Right cardiac atrium (tissue), 5 donors: Measurements from ENCODE around the gene CDC42EP1. TPM values are rescaled to one million over a fixed set of nuclear protein-coding genes. Genes with fewer than 3 reads are reported as not detected.
A peak's percentile ranks its signal among the peaks of the same experiment; 100 is the strongest.
"Not testable (repeated sequence)": the region's sequence is repeated elsewhere in the genome, so short reads cannot be mapped to it uniquely, and the experiment has no call there.

Source experiments
- ATAC-seq, 2 donors: fragments of 200-7000 bp; cut with Tn5 transposase; one replicate each; pipeline versions ENCODE4 v1.8.0 to v1.9.1; 2020; ENCODE audit warnings: moderate library complexity in 2 of 2, mild to moderate bottlenecking in 1 of 2
- DNase-seq, 3 donors: peaks; one replicate each; pipeline ENCODE4 v3.0.0-alpha.2; 2020
- H3K27ac ChIP-seq: one replicate; pipeline ENCODE4 v1.5.1; 2013; ENCODE audit warnings: mild to moderate bottlenecking, low read length, control low read depth, moderate library complexity
- H3K27me3 ChIP-seq: one replicate; pipeline ENCODE4 v1.6.1; 2013; ENCODE audit not compliant: control insufficient read depth, insufficient read depth
- H3K4me1 ChIP-seq: one replicate; pipeline ENCODE4 v1.6.1; 2013; ENCODE audit warnings: low read length; ENCODE audit not compliant: control insufficient read depth, insufficient read depth
- H3K4me3 ChIP-seq: one replicate; pipeline ENCODE4 v1.5.1; 2013; ENCODE audit warnings: low read length, control low read depth
- H3K9me3 ChIP-seq: one replicate; pipeline ENCODE4 v1.6.1; 2013; ENCODE audit warnings: low read length; ENCODE audit not compliant: control insufficient read depth
- WGBS: extraction: QIAGEN DNeasy Blood & Tissue Kit; methylation state at CpG from one replicate; pipeline ENCODE4 v1.1.7; 2013; 5-methylcytosine and 5-hydroxymethylcytosine counted together
- intact Hi-C, 4 donors: fragments of 100-400 bp; cut with DNase I; formaldehyde crosslinking; loops; one replicate each; pipeline versions ENCODE4 v1.11.0 to v1.14.0; 2022 to 2023
- polyA plus RNA-seq: library from polyadenylated mRNA; stranded (reverse); fragments of 200-250 nt; gene quantifications from one replicate; pipeline ENCODE4 v1.2.3, GENCODE V29; 2013
- total RNA-seq, 4 donors: library from RNA; stranded (reverse); fragmentation: NEBNext Ultra II Directional; extraction: Animal tissue kit (Norgen Biotek cat#: 25700); gene quantifications; one replicate each; pipeline ENCODE4 v1.2.1, GENCODE V29; 2021
- donor health status: healthy with polysubstance abuse.
- donor health status: DM: no; HTN: yes; CAD: no.
- donor health status: DM: no; HTN: no; CAD: no.
- donor health status: DM: no; HTN: yes; CAD: no; lungs with severe emphysema.
- donor health status: DM: yes; HTN: yes; CAD: no.

The CDC42EP1 gene
- total and polyA plus RNA-seq, 5 donors = 19.7 to 31.3 (median 20.7) TPM

DNA sequence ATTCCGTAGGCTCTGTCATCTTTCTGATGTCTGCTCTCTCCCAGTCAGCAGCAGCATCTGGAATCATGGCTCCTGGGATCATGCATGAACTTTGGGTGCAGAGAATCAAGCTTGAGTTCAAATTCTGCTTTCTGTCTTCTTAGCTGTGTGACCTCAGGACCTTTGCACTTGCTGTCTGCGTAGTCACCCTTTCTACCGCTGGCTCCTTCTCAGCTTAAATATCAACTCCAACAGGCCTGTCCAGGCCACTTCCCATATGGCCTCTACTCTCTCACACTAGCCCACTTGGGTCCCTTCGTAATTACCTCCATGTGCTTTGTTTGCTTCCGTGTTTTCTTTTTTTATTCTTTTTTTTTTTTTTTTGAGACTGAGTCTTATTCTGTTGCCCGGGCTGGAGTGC is 43.8 kb downstream of the CDC42EP1 start:
- Histone ChIP-seq H3K27me3 (no peaks in the 10 kb centered on the region), H3K4me1 (no peaks in the 10 kb centered on the region), H3K27ac (no peak overlapping the region), H3K9me3 (no peaks in the 10 kb centered on the region), H3K4me3 (no peak overlapping the region)
- WGBS = 91% methylated on average over 6 of the region's 6 CpGs
- ATAC-seq (no peak), DNase-seq (no peak)
- intact Hi-C loops = no loop called here

DNA sequence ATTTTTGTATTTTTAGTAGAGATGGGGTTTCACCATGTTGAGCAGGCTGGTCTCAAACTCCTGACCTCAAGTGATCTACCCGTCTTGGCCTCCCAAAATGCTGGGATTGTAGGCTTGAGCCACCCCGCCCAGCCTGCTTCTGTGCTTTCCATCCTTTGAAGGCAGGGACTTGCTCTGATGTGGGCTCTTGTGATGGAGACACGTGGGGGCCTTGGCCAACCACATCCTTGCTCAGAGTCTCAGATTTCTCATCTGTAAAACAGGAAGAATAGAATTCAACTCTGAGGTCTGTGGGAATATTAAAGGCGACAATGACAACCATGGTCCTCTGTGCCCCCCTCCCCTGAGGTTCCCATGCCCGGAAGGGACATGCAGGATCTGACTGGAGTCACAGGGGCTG is 44.6 kb downstream of the CDC42EP1 start:
- ATAC-seq = no peak
- H3K4me1 ChIP-seq = peaks cover 3% of the 10 kb centered on the region
- H3K27ac ChIP-seq = no peak overlapping the region
- no peaks in the 10 kb centered on the region for H3K27me3 ChIP-seq
- no peak overlapping the region for H3K4me3 ChIP-seq
- DNase-seq = no peak
- H3K9me3 ChIP-seq = no peaks in the 10 kb centered on the region
- WGBS = 61% methylated on average over 5 of the region's 5 CpGs
- intact Hi-C loops = no loop called here

DNA sequence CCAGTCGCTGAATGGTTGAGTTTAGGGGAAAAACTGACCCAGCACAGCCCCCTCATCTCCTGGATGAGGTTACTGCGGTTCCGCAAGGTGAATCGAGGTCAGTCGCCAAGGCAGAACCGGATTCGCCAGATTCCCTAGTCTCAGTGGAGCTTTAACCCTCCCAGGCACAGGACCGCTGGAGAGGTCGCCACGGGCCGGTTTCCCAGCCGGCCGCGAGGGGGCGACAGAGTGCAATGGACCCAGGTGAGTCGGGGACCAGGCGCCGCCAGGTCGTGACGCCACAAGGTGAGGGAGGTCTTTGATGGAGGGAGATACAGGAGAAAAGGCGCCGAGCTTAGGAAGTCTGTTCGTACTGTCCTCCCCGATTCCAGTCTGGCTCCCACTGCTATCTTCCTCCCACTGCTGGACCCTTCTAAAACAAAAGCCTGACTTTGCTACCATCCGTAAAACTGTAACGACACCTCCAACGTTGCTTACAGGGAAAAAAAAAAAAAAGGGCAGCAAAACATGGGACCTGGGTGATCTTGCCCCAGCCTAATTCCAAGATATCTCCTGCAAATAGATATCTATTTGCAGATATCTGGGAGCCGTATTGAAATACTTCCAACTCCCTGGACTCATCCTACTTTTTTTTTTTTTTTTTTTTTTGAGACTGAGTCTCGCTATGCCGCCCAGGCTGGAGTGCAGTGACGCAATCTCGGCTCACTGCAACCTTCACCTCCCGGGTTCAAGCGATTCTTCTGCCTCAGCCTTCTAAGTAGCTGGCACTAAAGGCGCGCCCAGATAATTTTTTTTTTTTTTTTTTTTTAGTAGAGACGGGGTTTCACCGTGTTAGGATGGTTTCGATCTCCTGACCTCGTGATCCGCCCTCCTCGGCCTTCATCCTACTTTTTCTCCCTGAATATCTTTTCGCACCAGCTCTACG is 47.0 kb downstream of the CDC42EP1 start:
- Histone ChIP-seq H3K4me1 (peaks cover 4% of the 10 kb centered on the region), H3K4me3 (peak overlapping the region; percentile 90), H3K27me3 (no peaks in the 10 kb centered on the region), H3K27ac (no peak overlapping the region), H3K9me3 (no peaks in the 10 kb centered on the region)
- WGBS = 3% methylated on average over 44 of the region's 44 CpGs
- intact Hi-C loops = no loop called here
- DNase-seq (peak; percentile 73 to 92 (median 90)), ATAC-seq (peak; percentile 9 to 10)

- intact Hi-C loops = no loop called here
- WGBS = 2% methylated on average over 17 of the region's 17 CpGs
These were observed 47.7 kb downstream of the CDC42EP1 start for GRCh38 chr22:37607935-37608476.

DNA sequence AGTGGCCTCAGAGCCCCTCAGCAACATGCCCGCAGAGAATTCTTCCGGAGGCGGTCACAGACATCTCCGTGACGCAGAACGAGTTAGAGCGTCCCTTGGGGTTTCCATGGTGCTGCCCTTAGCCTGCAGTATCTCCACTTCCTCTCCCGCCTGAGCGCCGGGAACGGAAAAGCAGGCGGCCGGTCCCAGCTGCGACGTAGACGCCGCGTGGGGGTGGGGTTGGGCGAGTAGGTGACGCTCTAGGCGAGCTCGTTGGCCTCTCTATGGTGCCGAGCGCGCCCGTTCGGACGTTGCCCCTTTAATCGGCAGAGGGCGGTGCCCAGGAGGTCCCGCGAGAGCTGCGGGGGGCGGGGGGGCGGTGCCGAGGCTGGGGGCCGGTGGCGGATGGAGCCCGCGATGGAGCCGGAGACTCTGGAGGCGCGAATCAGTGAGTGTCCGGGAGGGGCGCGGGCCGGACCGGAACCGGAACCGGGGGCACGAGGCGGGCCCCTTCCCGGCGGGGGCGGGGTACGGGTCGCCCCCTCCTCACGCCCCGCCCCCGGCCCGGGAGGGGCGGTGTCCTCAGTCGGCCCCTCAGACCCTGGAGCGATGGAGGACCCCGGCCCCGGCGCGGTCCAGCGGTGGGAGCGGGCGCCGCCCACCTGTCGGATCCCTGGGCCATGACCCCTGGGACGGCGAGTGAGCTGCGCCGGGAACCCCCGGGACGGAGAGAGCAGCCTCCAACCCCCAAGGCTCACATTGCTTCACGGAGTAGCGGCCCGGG is 48.4 kb downstream of the CDC42EP1 start, which contains the start of gene GGA1:
TSS of gene GGA1 (plus strand) at position 358 of the 763 bp plus-strand sequence. CDS start at position 385, 27 bp downstream.
- peak within 1 kb of the TSS; percentile 95 for H3K27ac ChIP-seq
- under 1% methylated on average over 82 of the region's 82 CpGs for WGBS
- H3K4me1 ChIP-seq = peaks cover 4% of the 10 kb centered on the region
- no peaks in the 10 kb centered on the region for H3K27me3 ChIP-seq
- no peaks in the 10 kb centered on the region for H3K9me3 ChIP-seq
- DNase-seq = peak; percentile 97 to 98 (median 98)
- peak within 1 kb of the TSS; percentile 90 for H3K4me3 ChIP-seq
- ATAC-seq = peak; percentile 93 to 94
- intact Hi-C loops = no loop called here

More at GRCh38 chr22:37607935-37608476, 47.7 kb downstream of the CDC42EP1 start:
- Histone ChIP-seq H3K4me3 (peak overlapping the region; percentile 90), H3K27ac (peak overlapping the region; percentile 95), H3K9me3 (no peaks in the 10 kb centered on the region), H3K4me1 (peaks cover 4% of the 10 kb centered on the region), H3K27me3 (no peaks in the 10 kb centered on the region)
- DNase-seq (no peak), ATAC-seq (peak in 1 of 2 donors; percentile 2)

DNA sequence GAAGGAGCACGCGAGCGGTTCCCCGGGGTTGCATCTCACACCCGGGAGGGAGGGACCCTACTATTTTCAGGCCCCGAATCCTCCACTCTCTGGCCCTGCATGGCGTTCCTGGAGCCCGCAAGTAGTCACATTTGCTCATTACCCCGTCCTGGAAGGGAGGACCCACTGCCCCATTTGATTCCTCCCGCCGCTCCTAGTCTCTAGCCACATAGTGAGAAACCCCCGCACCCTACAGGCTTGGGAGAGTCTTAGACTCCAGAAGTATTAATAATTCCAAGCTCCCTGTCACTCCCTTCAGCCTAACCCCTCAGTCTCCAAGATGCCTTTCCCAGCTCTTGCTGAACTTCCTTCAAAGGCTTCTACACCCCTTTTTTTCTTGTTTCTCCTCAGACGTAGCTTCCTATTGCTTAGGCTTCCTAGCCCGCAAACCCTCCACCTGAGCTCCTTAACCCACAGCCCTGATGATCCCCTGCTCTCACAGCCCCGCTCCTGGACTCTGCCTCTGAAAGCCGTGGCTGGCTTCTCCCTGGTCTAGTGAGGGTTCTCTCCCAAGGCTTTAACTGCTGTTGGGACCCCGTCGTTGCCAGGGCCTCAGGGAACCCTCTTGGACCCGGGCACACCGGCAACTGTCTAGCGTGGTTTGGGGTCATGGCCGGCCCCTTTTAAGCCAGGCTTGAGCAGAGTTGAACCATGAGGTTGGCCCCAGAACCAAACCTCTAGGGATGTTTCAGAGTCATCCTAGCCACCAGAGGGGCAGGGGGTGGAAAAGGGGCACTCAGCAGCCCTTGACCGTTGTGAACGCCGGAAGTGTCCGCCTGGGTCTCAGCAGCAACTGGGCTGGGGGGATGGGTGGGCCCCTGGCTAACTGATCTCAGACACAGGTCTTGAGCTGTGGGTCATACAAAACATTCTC is 49.2 kb downstream of the CDC42EP1 start:
- Histone ChIP-seq H3K4me3 (peak overlapping the region; percentile 90), H3K9me3 (no peaks in the 10 kb centered on the region), H3K27ac (peak overlapping the region; percentile 86), H3K27me3 (no peaks in the 10 kb centered on the region), H3K4me1 (peaks cover 4% of the 10 kb centered on the region)
- ATAC-seq (peak in 1 of 2 donors; percentile 0), DNase-seq (peak in 1 of 3 donors; percentile 62)
- intact Hi-C loops = no loop called here
- WGBS = 12% methylated on average over 26 of the region's 26 CpGs

- WGBS = 76% methylated on average over 3 of the region's 3 CpGs
- ATAC-seq, H3K9me3 ChIP-seq, intact Hi-C loops, H3K27ac ChIP-seq, H3K4me3 ChIP-seq, H3K27me3 ChIP-seq, H3K4me1 ChIP-seq, DNase-seq: not testable (repeated sequence)
These were observed 49.8 kb downstream of the CDC42EP1 start for GRCh38 chr22:37610153-37610475.

DNA sequence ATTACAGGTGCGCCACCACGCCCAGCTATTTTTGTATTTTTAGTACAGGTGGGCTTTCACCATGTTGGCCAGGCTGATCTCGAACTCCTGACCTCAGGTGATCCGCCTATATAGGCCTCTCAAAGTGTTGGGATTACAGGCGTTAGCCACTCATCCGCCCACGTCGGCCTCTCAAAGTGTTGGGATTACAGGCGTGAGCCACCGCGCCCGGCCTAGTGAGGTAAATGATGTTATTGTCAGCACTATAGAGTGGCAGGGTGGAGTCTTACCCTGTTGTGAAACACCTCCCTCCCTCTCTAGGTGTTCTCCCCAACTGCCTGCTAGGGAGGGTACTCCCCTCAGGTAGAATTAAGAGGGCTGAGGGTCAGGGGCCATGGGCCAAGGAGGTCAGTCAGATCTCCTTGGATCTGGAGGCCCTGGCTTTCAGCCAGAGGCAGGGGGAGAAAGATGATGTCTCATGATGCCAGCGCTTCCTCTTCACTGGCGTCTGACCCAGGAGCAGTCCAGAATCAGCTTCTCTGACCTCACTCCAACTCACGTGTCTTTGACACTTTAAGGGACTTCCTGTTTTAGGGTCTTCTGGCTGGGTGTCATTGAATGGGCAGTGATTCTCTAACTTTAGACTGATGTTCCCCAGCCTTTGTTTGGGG is 50.3 kb downstream of the CDC42EP1 start:
- intact Hi-C loops = no loop called here
- H3K4me3 ChIP-seq = no peak overlapping the region
- no peak for ATAC-seq
- 77% methylated on average over 15 of the region's 15 CpGs for WGBS
- DNase-seq = peak in 1 of 3 donors; percentile 61
- peaks cover 4% of the 10 kb centered on the region for H3K4me1 ChIP-seq
- no peaks in the 10 kb centered on the region for H3K27me3 ChIP-seq
- no peak overlapping the region for H3K27ac ChIP-seq
- no peaks in the 10 kb centered on the region for H3K9me3 ChIP-seq

- intact Hi-C loops = no loop called here
- DNase-seq (no peak), ATAC-seq (no peak)
- peaks cover 4% of the 10 kb centered on the region for H3K4me1 ChIP-seq
- WGBS = 59% methylated on average over 6 of the region's 6 CpGs
- no peak overlapping the region for H3K27ac ChIP-seq
- no peaks in the 10 kb centered on the region for H3K9me3 ChIP-seq
- H3K4me3 ChIP-seq = no peak overlapping the region
- no peaks in the 10 kb centered on the region for H3K27me3 ChIP-seq
These were observed 50.9 kb downstream of the CDC42EP1 start for GRCh38 chr22:37611207-37611606.
